ENCODE measurements around the gene SRP72. TPM values are rescaled to one million over a fixed set of nuclear protein-coding genes. Genes with fewer than 3 reads are reported as not detected.
"Not testable (repeated sequence)": the region's sequence is repeated elsewhere in the genome, so short reads cannot be mapped to it uniquely, and the experiment has no call there.

SRP72 gene
- total RNA-seq, 1 donor from 2014 or later, result 142 TPM

GRCh38 chr4:56464581-56464980 lies 2.8 kb upstream of the SRP72 start:
- DNase-seq (ENCODE audit: low spot score), result no peak
- peaks cover 25% of the 10 kb centered on the region for H3K36me3 Mint-ChIP-seq (ENCODE audit: low read depth, unreplicated experiment)
- TF ChIP-seq CTCF (IDR thresholded peaks at IDR 0.05; ENCODE audit: unreplicated experiment), result no peak
- H3K9me3 Mint-ChIP-seq (ENCODE audit: unreplicated experiment), result no peaks in the 10 kb centered on the region
- peaks cover 49% of the 10 kb centered on the region for H3K4me1 Mint-ChIP-seq (ENCODE audit: unreplicated experiment)
- H3K27ac Mint-ChIP-seq (ENCODE audit: unreplicated experiment), result peak overlapping the region; percentile 69
- H3K27me3 Mint-ChIP-seq (ENCODE audit: unreplicated experiment), result peaks cover 12% of the 10 kb centered on the region
- peak overlapping the region; percentile 32 for H3K4me3 Mint-ChIP-seq (ENCODE audit: unreplicated experiment)

- H3K4me3 Mint-ChIP-seq (ENCODE audit: unreplicated experiment), result peak overlapping the region; percentile 98
- H3K4me1 Mint-ChIP-seq (ENCODE audit: unreplicated experiment), result peaks cover 53% of the 10 kb centered on the region
- H3K36me3 Mint-ChIP-seq (ENCODE audit: low read depth, unreplicated experiment), result peaks cover 17% of the 10 kb centered on the region
- H3K27ac Mint-ChIP-seq (ENCODE audit: unreplicated experiment), result peak overlapping the region; percentile 96
- peaks cover 12% of the 10 kb centered on the region for H3K27me3 Mint-ChIP-seq (ENCODE audit: unreplicated experiment)
- DNase-seq (ENCODE audit: low spot score), result no peak
- no peaks in the 10 kb centered on the region for H3K9me3 Mint-ChIP-seq (ENCODE audit: unreplicated experiment)
- TF ChIP-seq CTCF (IDR thresholded peaks at IDR 0.05; ENCODE audit: unreplicated experiment), result no peak
Measured at GRCh38 chr4:56465599-56466295, 1.7 kb upstream of the SRP72 start.

- not testable (repeated sequence) for H3K9me3 Mint-ChIP-seq (ENCODE audit: unreplicated experiment); DNase-seq (ENCODE audit: low spot score)
- peak overlapping the region; percentile 98 for H3K4me3 Mint-ChIP-seq (ENCODE audit: unreplicated experiment)
- peaks cover 53% of the 10 kb centered on the region for H3K4me1 Mint-ChIP-seq (ENCODE audit: unreplicated experiment)
- peaks cover 12% of the 10 kb centered on the region for H3K27me3 Mint-ChIP-seq (ENCODE audit: unreplicated experiment)
- H3K36me3 Mint-ChIP-seq (ENCODE audit: low read depth, unreplicated experiment), result peaks cover 17% of the 10 kb centered on the region
- peak overlapping the region; percentile 96 for H3K27ac Mint-ChIP-seq (ENCODE audit: unreplicated experiment)
Measured at GRCh38 chr4:56466296-56466761, 1.1 kb upstream of the SRP72 start.

- Mint-ChIP-seq H3K27me3 (ENCODE audit: unreplicated experiment) (peaks cover 12% of the 10 kb centered on the region), H3K27ac (ENCODE audit: unreplicated experiment) (peak overlapping the region; percentile 96), H3K9me3 (ENCODE audit: unreplicated experiment) (no peaks in the 10 kb centered on the region), H3K4me1 (ENCODE audit: unreplicated experiment) (peaks cover 53% of the 10 kb centered on the region), H3K36me3 (ENCODE audit: low read depth, unreplicated experiment) (peaks cover 16% of the 10 kb centered on the region), H3K4me3 (ENCODE audit: unreplicated experiment) (peak overlapping the region; percentile 98)
- TF ChIP-seq CTCF (IDR thresholded peaks at IDR 0.05; ENCODE audit: unreplicated experiment), result no peak
- no peak for DNase-seq (ENCODE audit: low spot score)
Measured at GRCh38 chr4:56466910-56467283, 520 bp upstream of the SRP72 start.

- DNase-seq (ENCODE audit: low spot score), result peak; percentile 29
- H3K4me3 Mint-ChIP-seq (ENCODE audit: unreplicated experiment), result peak overlapping the region; percentile 98
Measured at GRCh38 chr4:56468097-56468422, 643 bp downstream of the SRP72 start.

More at GRCh38 chr4:56468097-56468422, 643 bp downstream of the SRP72 start:
- Mint-ChIP-seq H3K27ac (ENCODE audit: unreplicated experiment) (peak overlapping the region; percentile 97), H3K36me3 (ENCODE audit: low read depth, unreplicated experiment) (peaks cover 10% of the 10 kb centered on the region), H3K9me3 (ENCODE audit: unreplicated experiment) (no peaks in the 10 kb centered on the region), H3K27me3 (ENCODE audit: unreplicated experiment) (peaks cover 12% of the 10 kb centered on the region), H3K4me1 (ENCODE audit: unreplicated experiment) (peaks cover 53% of the 10 kb centered on the region)
- TF ChIP-seq CTCF (IDR thresholded peaks at IDR 0.05; ENCODE audit: unreplicated experiment), result no peak

Measured in endothelial cell (in vitro differentiated cells).